ENCODE measurements around the gene C5orf24. TPM values are rescaled to one million over a fixed set of nuclear protein-coding genes. Genes with fewer than 3 reads are reported as not detected.

C5orf24 gene
- total RNA-seq, 1 donor from 2014 or later: 81.7 TPM

DNA sequence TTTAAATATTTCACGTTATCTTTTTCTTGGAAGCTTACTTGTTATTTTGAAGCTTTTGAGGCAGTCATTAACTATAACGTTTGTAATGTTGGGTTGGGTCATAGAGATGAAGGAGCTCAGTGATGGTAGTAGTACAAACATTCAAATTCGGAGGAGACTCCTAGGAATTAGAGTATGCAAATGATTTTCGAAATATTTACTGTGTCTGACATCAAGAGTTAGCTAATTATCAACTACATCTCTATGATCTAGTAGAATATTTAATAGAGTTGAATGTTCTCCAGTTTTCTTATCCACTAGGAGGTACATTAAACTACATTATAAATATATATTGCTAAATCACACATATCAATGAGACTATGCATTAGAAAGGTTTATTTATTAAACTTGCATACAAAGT is 28.8 kb upstream of the C5orf24 start:
- DNase-seq (ENCODE audit: extremely low spot score, unreplicated experiment): no peak
- TF ChIP-seq, protein P1, sequence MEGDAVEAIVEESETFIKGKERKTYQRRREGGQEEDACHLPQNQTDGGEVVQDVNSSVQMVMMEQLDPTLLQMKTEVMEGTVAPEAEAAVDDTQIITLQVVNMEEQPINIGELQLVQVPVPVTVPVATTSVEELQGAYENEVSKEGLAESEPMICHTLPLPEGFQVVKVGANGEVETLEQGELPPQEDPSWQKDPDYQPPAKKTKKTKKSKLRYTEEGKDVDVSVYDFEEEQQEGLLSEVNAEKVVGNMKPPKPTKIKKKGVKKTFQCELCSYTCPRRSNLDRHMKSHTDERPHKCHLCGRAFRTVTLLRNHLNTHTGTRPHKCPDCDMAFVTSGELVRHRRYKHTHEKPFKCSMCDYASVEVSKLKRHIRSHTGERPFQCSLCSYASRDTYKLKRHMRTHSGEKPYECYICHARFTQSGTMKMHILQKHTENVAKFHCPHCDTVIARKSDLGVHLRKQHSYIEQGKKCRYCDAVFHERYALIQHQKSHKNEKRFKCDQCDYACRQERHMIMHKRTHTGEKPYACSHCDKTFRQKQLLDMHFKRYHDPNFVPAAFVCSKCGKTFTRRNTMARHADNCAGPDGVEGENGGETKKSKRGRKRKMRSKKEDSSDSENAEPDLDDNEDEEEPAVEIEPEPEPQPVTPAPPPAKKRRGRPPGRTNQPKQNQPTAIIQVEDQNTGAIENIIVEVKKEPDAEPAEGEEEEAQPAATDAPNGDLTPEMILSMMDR (IDR thresholded peaks at IDR 0.05): no peak
- Mint-ChIP-seq H3K36me3 (ENCODE audit: unreplicated experiment) (peaks cover 39% of the 10 kb centered on the region), H3K4me3 (ENCODE audit: unreplicated experiment) (no peak overlapping the region), H3K27ac (ENCODE audit: unreplicated experiment) (no peak overlapping the region), H3K9me3 (ENCODE audit: unreplicated experiment) (no peaks in the 10 kb centered on the region), H3K4me1 (ENCODE audit: unreplicated experiment) (no peaks in the 10 kb centered on the region), H3K27me3 (ENCODE audit: unreplicated experiment) (no peaks in the 10 kb centered on the region)

DNA sequence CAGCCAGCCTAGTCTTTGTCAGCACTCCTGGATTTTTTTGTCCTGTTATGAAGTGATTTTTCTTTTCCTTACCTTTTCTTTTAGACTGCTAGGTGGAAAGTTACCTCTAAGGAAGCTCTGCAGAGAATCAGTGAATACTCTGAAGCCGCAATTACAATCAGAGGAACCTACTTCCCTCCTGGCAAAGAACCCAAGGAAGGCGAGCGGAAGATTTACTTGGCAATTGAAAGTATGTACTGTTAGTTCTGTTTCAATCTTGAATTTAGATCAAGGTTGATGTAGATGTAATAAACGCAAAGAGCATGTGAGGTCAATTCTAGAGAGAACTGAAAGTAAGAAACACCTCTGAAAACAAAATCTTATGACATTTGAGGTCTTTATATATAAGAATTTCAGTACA is 27.0 kb upstream of the C5orf24 start:
- Mint-ChIP-seq H3K9me3 (ENCODE audit: unreplicated experiment) (no peaks in the 10 kb centered on the region), H3K27me3 (ENCODE audit: unreplicated experiment) (no peaks in the 10 kb centered on the region), H3K4me3 (ENCODE audit: unreplicated experiment) (no peak overlapping the region), H3K36me3 (ENCODE audit: unreplicated experiment) (peaks cover 37% of the 10 kb centered on the region), H3K27ac (ENCODE audit: unreplicated experiment) (no peak overlapping the region), H3K4me1 (ENCODE audit: unreplicated experiment) (no peaks in the 10 kb centered on the region)
- no peak for DNase-seq (ENCODE audit: extremely low spot score, unreplicated experiment)
- TF ChIP-seq, protein P1 (IDR thresholded peaks at IDR 0.05): no peak

DNA sequence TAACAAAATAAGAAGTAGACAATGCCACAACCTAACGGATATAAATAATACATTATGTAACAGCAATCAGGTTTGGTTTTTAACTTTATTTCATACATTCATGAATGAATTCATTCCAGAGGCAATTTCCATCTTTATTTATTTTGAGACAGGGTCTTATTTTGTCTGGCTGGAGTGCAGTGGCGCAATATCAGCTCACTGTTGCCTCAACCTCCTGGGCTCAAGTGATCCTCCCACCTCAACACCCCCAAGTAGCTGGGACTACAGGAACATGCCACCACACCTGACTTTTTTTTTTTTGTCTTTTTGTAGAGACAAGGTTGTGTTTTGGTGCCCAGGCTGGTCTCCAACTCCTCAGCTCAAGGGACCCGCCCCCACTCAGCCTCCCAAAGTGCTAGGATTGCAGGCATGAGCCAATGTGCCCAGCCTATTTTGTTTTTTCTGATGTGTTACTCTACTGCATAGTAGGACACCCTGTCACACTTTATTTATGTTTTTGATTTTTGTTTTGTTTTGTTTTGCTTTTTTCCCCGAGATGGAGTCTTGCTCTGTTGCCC is 26.3 kb upstream of the C5orf24 start:
- TF ChIP-seq, protein P1 (IDR thresholded peaks at IDR 0.05): no peak
- no peaks in the 10 kb centered on the region for H3K4me1 Mint-ChIP-seq (ENCODE audit: unreplicated experiment)
- H3K4me3 Mint-ChIP-seq (ENCODE audit: unreplicated experiment): no peak overlapping the region
- H3K27ac Mint-ChIP-seq (ENCODE audit: unreplicated experiment): no peak overlapping the region
- no peaks in the 10 kb centered on the region for H3K27me3 Mint-ChIP-seq (ENCODE audit: unreplicated experiment)
- peaks cover 34% of the 10 kb centered on the region for H3K36me3 Mint-ChIP-seq (ENCODE audit: unreplicated experiment)
- H3K9me3 Mint-ChIP-seq (ENCODE audit: unreplicated experiment): no peaks in the 10 kb centered on the region
- no peak for DNase-seq (ENCODE audit: extremely low spot score, unreplicated experiment)

DNA sequence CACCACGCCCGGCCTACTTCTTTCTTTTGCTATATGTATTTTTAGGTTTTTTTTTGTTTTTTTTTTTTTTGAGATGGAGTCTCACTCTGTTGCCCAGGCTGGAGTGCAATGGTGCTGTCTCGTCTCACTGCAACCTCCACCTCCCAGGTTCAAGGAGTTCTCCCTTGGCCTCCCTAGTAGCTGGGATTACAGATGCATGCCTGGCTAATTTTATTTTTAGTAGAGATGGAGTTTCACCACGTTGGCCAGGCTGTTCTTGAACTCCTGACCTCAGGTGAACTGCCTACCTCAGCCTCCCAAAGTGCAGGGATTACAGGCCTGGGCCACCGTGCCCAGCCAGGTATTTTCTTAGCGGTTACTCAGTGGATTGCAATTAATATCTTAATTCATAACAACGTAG is 23.9 kb upstream of the C5orf24 start:
- H3K9me3 Mint-ChIP-seq (ENCODE audit: unreplicated experiment): no peaks in the 10 kb centered on the region
- peaks cover 38% of the 10 kb centered on the region for H3K36me3 Mint-ChIP-seq (ENCODE audit: unreplicated experiment)
- H3K4me1 Mint-ChIP-seq (ENCODE audit: unreplicated experiment): no peaks in the 10 kb centered on the region
- H3K27me3 Mint-ChIP-seq (ENCODE audit: unreplicated experiment): no peaks in the 10 kb centered on the region
- TF ChIP-seq, protein P1 (IDR thresholded peaks at IDR 0.05): no peak
- DNase-seq (ENCODE audit: extremely low spot score, unreplicated experiment): no peak
- H3K4me3 Mint-ChIP-seq (ENCODE audit: unreplicated experiment): no peak overlapping the region
- no peak overlapping the region for H3K27ac Mint-ChIP-seq (ENCODE audit: unreplicated experiment)

DNA sequence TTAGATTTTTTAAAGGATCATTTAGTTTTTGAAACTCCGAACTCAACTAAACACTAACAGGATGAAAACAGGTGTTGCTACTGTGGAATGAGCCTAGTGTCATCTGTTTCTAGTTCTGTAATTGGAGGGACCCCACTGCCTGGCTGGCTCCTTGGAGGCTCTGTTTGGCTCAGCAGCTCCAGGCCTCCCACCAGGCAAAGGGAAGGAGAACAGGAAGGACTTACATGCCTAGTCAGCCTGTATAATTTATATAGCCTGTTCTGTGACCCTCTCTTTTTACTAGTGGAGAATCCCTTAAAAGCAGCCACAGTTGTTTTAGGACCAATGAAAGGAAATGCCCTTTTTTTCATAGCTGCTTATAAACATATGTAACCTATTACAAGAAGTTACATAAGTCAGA is 21.1 kb upstream of the C5orf24 start:
- Mint-ChIP-seq H3K4me1 (ENCODE audit: unreplicated experiment) (no peaks in the 10 kb centered on the region), H3K27me3 (ENCODE audit: unreplicated experiment) (no peaks in the 10 kb centered on the region), H3K36me3 (ENCODE audit: unreplicated experiment) (peaks cover 34% of the 10 kb centered on the region), H3K27ac (ENCODE audit: unreplicated experiment) (no peak overlapping the region), H3K4me3 (ENCODE audit: unreplicated experiment) (no peak overlapping the region), H3K9me3 (ENCODE audit: unreplicated experiment) (no peaks in the 10 kb centered on the region)
- TF ChIP-seq, protein P1 (IDR thresholded peaks at IDR 0.05): no peak
- no peak for DNase-seq (ENCODE audit: extremely low spot score, unreplicated experiment)
